GM13977 (cell line): Measurements from ENCODE around the gene NAGPA.
A peak's percentile ranks its signal among the peaks of the same experiment; 100 is the strongest.

Experiments
- DNase-seq: peaks from one replicate; pipeline ENCODE4 v3.0.0; 2012; ENCODE audit warnings: low spot score
- in situ Hi-C: fragments of 300-500 bp; cut with MboI; formaldehyde crosslinking; loops from one replicate; pipeline ENCODE4 v1.12.0; 2022; ENCODE audit warnings: low sequenced_read_pairs, low pct_unique_long_range_greater_than_20kb, mixed read lengths, inconsistent platforms; ENCODE audit not compliant: unreplicated experiment
- TF ChIP-seq, protein P1 (sequence below): IDR thresholded peaks from 2 replicates; pipeline ENCODE4 v1.5.1; 2012; ENCODE audit warnings: mild to moderate bottlenecking, control low read depth; ENCODE audit not compliant: insufficient read depth; ENCODE audit errors: extremely low read depth, missing control alignments

Gene NAGPA

DNA sequence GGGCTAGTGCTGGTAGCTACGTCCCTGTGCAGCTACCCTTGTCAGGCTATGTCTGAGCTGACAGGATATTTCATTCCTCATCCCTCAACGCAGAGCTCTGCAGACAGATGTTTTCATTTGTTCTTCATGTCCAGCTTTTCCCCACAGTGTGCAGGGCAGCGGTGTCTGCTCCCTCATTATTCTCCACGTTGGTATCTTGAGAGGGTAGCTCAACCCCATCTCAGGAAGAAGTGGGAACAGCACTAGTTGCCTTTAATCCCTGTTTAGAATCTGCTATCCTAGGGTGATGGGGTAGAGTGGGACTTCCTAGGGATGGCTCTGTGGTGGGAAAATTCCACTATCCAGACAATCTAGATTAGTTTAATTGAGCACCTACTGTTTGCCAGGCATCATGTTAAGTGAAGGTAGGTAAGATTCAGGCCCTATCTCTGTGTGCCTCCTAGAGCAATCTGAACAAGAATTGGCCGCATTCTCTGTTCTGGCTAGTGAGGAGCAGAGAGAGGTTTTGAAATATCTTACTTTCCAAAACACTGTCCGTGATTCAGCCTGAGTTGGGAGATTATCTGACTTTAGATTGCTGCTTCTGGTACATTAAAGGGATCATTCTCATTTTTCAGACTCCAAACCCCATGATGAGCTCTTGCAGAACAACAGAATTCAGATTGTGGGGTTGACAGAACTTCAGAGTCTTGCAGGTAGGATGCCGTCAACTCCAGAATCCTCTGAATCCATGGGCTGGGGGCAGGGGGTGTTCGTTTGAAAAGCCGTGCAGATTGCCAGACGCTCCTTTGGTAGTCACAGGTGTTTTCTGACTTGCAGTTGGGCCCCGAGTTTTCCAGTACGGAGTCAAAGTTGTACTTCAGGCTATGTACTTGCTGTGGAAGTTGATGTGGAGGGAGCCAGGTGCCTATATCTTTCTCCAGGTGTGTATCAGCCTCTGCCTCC, 38.9 kb upstream of the NAGPA start:
- in situ Hi-C loops: loop anchor here (25.0 kb wide), 1 partner anchor 335 kb away; the partner anchor contains the start of genes ANKS3 and DNAAF8
- TF ChIP-seq, protein P1, sequence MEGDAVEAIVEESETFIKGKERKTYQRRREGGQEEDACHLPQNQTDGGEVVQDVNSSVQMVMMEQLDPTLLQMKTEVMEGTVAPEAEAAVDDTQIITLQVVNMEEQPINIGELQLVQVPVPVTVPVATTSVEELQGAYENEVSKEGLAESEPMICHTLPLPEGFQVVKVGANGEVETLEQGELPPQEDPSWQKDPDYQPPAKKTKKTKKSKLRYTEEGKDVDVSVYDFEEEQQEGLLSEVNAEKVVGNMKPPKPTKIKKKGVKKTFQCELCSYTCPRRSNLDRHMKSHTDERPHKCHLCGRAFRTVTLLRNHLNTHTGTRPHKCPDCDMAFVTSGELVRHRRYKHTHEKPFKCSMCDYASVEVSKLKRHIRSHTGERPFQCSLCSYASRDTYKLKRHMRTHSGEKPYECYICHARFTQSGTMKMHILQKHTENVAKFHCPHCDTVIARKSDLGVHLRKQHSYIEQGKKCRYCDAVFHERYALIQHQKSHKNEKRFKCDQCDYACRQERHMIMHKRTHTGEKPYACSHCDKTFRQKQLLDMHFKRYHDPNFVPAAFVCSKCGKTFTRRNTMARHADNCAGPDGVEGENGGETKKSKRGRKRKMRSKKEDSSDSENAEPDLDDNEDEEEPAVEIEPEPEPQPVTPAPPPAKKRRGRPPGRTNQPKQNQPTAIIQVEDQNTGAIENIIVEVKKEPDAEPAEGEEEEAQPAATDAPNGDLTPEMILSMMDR: no peak
- peak; percentile 27 for DNase-seq

DNA sequence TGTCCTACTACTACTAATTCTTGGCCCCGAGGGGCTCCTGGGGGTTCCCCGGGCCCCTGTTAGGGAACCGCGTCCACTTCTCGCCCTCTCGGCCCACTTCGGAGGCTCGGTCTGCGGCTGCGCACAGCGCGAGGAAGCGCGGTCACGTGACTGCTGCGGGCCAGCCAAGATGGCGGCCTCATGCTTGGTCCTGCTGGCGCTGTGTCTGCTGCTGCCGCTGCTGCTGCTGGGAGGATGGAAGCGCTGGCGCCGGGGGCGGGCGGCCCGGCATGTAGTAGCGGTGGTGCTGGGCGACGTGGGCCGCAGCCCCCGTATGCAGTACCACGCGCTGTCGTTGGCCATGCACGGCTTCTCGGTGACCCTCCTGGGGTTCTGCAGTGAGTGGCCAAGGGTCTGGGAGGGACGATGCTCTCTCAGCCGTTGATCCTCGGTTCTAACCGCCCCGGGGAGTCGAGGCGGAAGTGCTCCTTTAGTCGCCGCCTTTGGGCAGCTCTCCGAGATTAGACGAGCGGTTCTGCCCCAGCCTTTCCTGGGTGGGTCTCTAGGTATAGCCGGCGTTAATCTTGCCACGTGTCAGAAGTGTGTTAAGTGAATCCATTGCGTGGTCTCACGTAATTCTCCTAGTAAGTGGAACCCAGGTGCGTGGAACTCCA, 38.1 kb upstream of the NAGPA start, which contains the start of gene ALG1:
Gene ALG1 (plus strand): TSS at position 163 of the 653 bp plus-strand sequence. CDS start 7 bp downstream, at position 170.
- in situ Hi-C loops: loop anchor here (25.0 kb wide), 1 partner anchor 335 kb away; the partner anchor contains the start of genes ANKS3 and DNAAF8
- TF ChIP-seq, protein P1: no peak
- DNase-seq: peak; percentile 94

- no peak for DNase-seq
- TF ChIP-seq, protein P1: no peak
- in situ Hi-C loops: loop anchor here (25.0 kb wide), 1 partner anchor 334 kb away; the partner anchor contains the start of genes ANKS3 and DNAAF8
These were observed 37.6 kb upstream of the NAGPA start for GRCh38 chr16:5071341-5071680.

DNA sequence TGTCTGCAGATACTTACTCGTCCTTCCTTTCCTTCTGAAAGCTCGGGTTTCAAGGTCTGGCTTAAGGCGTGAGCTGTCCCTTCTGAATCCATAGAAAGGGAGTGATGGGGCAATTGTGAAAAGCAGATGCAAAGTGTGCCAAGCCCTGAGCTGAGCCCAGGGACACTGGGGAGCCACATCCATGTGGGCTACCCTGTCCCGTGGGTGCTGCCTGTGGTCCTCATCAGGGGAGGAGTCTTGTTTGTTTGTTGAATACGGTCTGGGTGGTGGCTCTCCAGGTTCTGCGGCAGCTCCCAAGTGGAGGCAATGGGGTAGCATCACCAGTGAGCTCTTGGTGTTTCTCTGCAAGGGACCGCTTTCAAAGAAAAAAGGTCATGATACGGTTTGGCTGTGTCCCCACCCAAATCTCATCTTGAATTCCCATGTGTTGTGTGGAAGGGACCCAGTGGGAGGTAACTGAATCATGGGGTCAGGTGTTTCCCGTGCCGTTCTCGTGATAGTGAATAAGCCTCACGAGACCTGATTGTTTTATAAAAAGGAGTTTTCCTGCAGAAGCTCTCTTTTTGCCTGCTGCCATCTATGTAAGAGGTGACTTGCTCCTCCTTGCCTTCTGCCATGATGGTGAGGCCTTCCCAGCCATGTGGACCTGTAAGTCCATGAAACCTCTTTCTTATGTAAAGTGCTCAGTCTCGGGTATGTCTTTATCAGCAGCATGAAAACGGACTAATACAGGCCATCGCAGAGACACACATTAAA, 36.9 kb upstream of the NAGPA start:
- TF ChIP-seq, protein P1: no peak
- no peak for DNase-seq
- in situ Hi-C loops: loop anchor here (25.0 kb wide), 1 partner anchor 333 kb away; the partner anchor contains the start of genes ANKS3 and DNAAF8

DNA sequence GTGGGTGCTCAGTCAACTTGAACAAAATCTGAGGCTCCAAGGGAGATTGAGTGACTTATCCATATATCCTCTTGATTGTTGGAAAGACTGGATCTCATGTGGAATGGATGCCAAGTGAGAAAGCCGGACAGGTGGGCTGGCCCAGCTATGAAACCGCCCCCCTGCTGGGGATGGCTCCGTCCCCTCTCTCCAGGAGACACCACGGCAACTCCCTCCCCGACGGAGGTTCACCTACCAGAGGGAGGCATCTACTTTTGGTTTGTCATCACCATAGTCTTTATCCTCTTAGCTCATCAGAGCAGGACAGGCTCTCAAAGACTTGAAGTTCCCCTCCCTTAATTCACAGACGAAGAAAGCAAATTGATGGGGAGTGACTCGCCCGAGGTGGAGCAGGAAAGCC, 36.1 kb upstream of the NAGPA start:
- DNase-seq: no peak
- in situ Hi-C loops: loop anchor here (25.0 kb wide), 1 partner anchor 333 kb away; the partner anchor contains the start of genes ANKS3 and DNAAF8
- TF ChIP-seq, protein P1: no peak

- in situ Hi-C loops: loop anchor here (25.0 kb wide), 1 partner anchor 332 kb away; the partner anchor contains the start of genes ANKS3 and DNAAF8
- DNase-seq: no peak
- TF ChIP-seq, protein P1: no peak
These were observed 35.3 kb upstream of the NAGPA start for GRCh38 chr16:5069048-5069447.
